Posterior cingulate gyrus (tissue), 11 donors: Measurements from ENCODE around the gene LRCH2.
"Not testable (repeated sequence)": the region's sequence is repeated elsewhere in the genome, so short reads cannot be mapped to it uniquely, and the experiment has no call there.

Experiments used
- DNase-seq, 10 donors: peaks; one replicate each; pipeline versions ENCODE4 v3.0.0 to v3.0.0-alpha.2; 2020 to 2021; ENCODE audit warnings: mixed read lengths in 3 of 10
- intact Hi-C: fragments of 100-400 bp; cut with DNase I; formaldehyde crosslinking; loops from one replicate; pipeline ENCODE4 v1.15.1; 2023

Gene LRCH2

GRCh38 chrX:115233497-115234455, at the start of gene LRCH2:
Gene LRCH2, minus strand, starts transcription at chrX:115234096. Its CDS starts 55 bp downstream, at chrX:115234041.
- intact Hi-C loops = no loop called here

GRCh38 chrX:115269051-115269683, 35.3 kb upstream of the LRCH2 start:
- no peak for DNase-seq
- intact Hi-C loops = no loop called here

More at GRCh38 chrX:115233497-115234455, at the start of gene LRCH2:
- peak; percentile 28 to 90 (median 39) for DNase-seq

- intact Hi-C loops = no loop called here
- no peak for DNase-seq
These were observed 34.5 kb upstream of the LRCH2 start for GRCh38 chrX:115268421-115268820.

- intact Hi-C loops = no loop called here
- DNase-seq = no peak
These were observed 32.4 kb upstream of the LRCH2 start for GRCh38 chrX:115266300-115266699.

GRCh38 chrX:115264009-115264408, 30.1 kb upstream of the LRCH2 start:
- intact Hi-C loops = no loop called here

GRCh38 chrX:115261148-115261547, 27.3 kb upstream of the LRCH2 start:
- no peak for DNase-seq
- intact Hi-C loops = no loop called here

More at GRCh38 chrX:115264009-115264408, 30.1 kb upstream of the LRCH2 start:
- DNase-seq = no peak

- intact Hi-C loops = no loop called here
- DNase-seq = no peak
These were observed 26.4 kb upstream of the LRCH2 start for GRCh38 chrX:115260330-115260729.

GRCh38 chrX:115259238-115259875, 25.5 kb upstream of the LRCH2 start:
- intact Hi-C loops = no loop called here
- no peak for DNase-seq

- DNase-seq = no peak
- intact Hi-C loops = no loop called here
These were observed 23.8 kb upstream of the LRCH2 start for GRCh38 chrX:115257711-115258110.

GRCh38 chrX:115255003-115255402, 21.1 kb upstream of the LRCH2 start:
- intact Hi-C loops = no loop called here
- no peak for DNase-seq

GRCh38 chrX:115251458-115252233, 17.8 kb upstream of the LRCH2 start:
- intact Hi-C loops = no loop called here
- DNase-seq = no peak

GRCh38 chrX:115237056-115237455, 3.2 kb upstream of the LRCH2 start:
- DNase-seq = no peak
- intact Hi-C loops = no loop called here

- DNase-seq = no peak
- intact Hi-C loops = no loop called here
These were observed 2.7 kb upstream of the LRCH2 start for GRCh38 chrX:115236560-115236959.

- no peak for DNase-seq
- intact Hi-C loops = no loop called here
These were observed 565 bp upstream of the LRCH2 start for GRCh38 chrX:115234461-115234860.

- intact Hi-C loops = no loop called here
These were observed 881 bp downstream of the LRCH2 start for GRCh38 chrX:115232933-115233496.

GRCh38 chrX:115229337-115230003, 4.4 kb downstream of the LRCH2 start:
- intact Hi-C loops = no loop called here
- DNase-seq = no peak

More at GRCh38 chrX:115232933-115233496, 881 bp downstream of the LRCH2 start:
- no peak for DNase-seq

GRCh38 chrX:115226929-115227328, 7.0 kb downstream of the LRCH2 start:
- peak in 1 of 10 donors; percentile 7 for DNase-seq
- intact Hi-C loops = no loop called here

GRCh38 chrX:115217346-115217745, 16.6 kb downstream of the LRCH2 start:
- DNase-seq, intact Hi-C loops: not testable (repeated sequence)

GRCh38 chrX:115214605-115215004, 19.3 kb downstream of the LRCH2 start:
- no peak for DNase-seq
- intact Hi-C loops = no loop called here
